H9 (cell line): Measurements from ENCODE around the gene DPYD. TPM values are rescaled to one million over a fixed set of nuclear protein-coding genes. Genes with fewer than 3 reads are reported as not detected.

Experiments used
- DNase-seq: peaks from one replicate; pipeline ENCODE4 v3.0.0-alpha.2; 2017
- H2AFZ ChIP-seq: one replicate; pipeline ENCODE4 v1.6.1; 2013; ENCODE audit warnings: mild to moderate bottlenecking, low read length, control low read depth, moderate library complexity
- H2AK5ac ChIP-seq: 2 replicates; pipeline ENCODE4 v1.6.1; 2013; ENCODE audit warnings: low read length, control low read depth, mixed read lengths; ENCODE audit not compliant: insufficient read length
- H2BK120ac ChIP-seq: one replicate; pipeline ENCODE4 v1.6.1; 2013; ENCODE audit warnings: low read depth, mild to moderate bottlenecking, low read length, control low read depth, inconsistent platforms; ENCODE audit not compliant: poor library complexity, severe bottlenecking
- H2BK12ac ChIP-seq: 2 replicates; pipeline ENCODE4 v1.6.1; 2013; ENCODE audit warnings: low read length, control low read depth, mixed read lengths, low read depth; ENCODE audit not compliant: insufficient read length
- H2BK15ac ChIP-seq: 2 replicates; pipeline ENCODE4 v1.6.1; 2013; ENCODE audit warnings: low read depth, low read length, control low read depth
- H2BK20ac ChIP-seq: one replicate; pipeline ENCODE4 v1.6.1; 2013; ENCODE audit warnings: low read depth, mild to moderate bottlenecking, low read length, control low read depth, inconsistent platforms; ENCODE audit not compliant: poor library complexity, severe bottlenecking
- H2BK5ac ChIP-seq: 2 replicates; pipeline ENCODE4 v1.6.1; 2013; ENCODE audit warnings: low read length, control low read depth, mixed read lengths; ENCODE audit not compliant: insufficient read length
- H3K14ac ChIP-seq: 2 replicates; pipeline ENCODE4 v1.6.1; 2013; ENCODE audit warnings: low read length, control low read depth; ENCODE audit not compliant: insufficient read depth
- H3K18ac ChIP-seq: 2 replicates; pipeline ENCODE4 v1.6.1; 2013; ENCODE audit warnings: low read depth, mild to moderate bottlenecking, mixed read lengths, low read length, control low read depth; ENCODE audit not compliant: insufficient read length
- H3K23ac ChIP-seq: 2 replicates; pipeline ENCODE4 v1.6.1; 2013; ENCODE audit warnings: low read length, control low read depth, mixed read lengths, low read depth; ENCODE audit not compliant: insufficient read length
- H3K23me2 ChIP-seq: 2 replicates; pipeline ENCODE4 v1.6.1; 2013; ENCODE audit warnings: low read depth, mild to moderate bottlenecking, mixed read lengths, low read length, control low read depth; ENCODE audit not compliant: insufficient read length, poor library complexity, severe bottlenecking
- H3K27ac ChIP-seq: 2 replicates; pipeline ENCODE4 v1.5.1; 2013; ENCODE audit warnings: low read length, control low read depth, mixed read lengths, low read depth; ENCODE audit not compliant: insufficient read length
- H3K27me3 ChIP-seq: 2 replicates; pipeline ENCODE4 v1.6.1; 2013; ENCODE audit warnings: low read length, control low read depth, inconsistent platforms; ENCODE audit not compliant: insufficient read depth
- H3K4ac ChIP-seq: 2 replicates; pipeline ENCODE4 v1.6.1; 2013; ENCODE audit warnings: low read depth, mild to moderate bottlenecking, control low read depth, inconsistent platforms, low read length, moderate library complexity
- H3K4me1 ChIP-seq: 2 replicates; pipeline ENCODE4 v1.6.1; 2013; ENCODE audit warnings: low read length, control low read depth, inconsistent platforms; ENCODE audit not compliant: insufficient read depth
- H3K4me2 ChIP-seq: 2 replicates; pipeline ENCODE4 v1.6.1; 2013; ENCODE audit warnings: low read length, control low read depth, mixed read lengths; ENCODE audit not compliant: insufficient read length, insufficient read depth
- H3K56ac ChIP-seq: 2 replicates; pipeline ENCODE4 v1.6.1; 2013; ENCODE audit warnings: low read depth, mild to moderate bottlenecking, mixed read lengths, low read length, control low read depth; ENCODE audit not compliant: insufficient read length
- H3K79me1 ChIP-seq: 2 replicates; pipeline ENCODE4 v1.6.1; 2013; ENCODE audit warnings: low read depth, mild to moderate bottlenecking, moderate library complexity, low read length, control low read depth, inconsistent platforms; ENCODE audit not compliant: insufficient read depth, poor library complexity, severe bottlenecking
- H3K79me2 ChIP-seq: 2 replicates; pipeline ENCODE4 v1.6.1; 2013; ENCODE audit warnings: low read length, control low read depth, inconsistent platforms; ENCODE audit not compliant: insufficient read depth
- H3K9ac ChIP-seq: 2 replicates; pipeline ENCODE4 v1.6.1; 2013; ENCODE audit warnings: low read length, control low read depth, mixed read lengths; ENCODE audit not compliant: insufficient read length; ENCODE audit errors: extremely low read depth
- H3K9me3 ChIP-seq: one replicate; pipeline ENCODE4 v1.6.1; 2013; ENCODE audit warnings: low read depth, low read length, inconsistent platforms; ENCODE audit not compliant: control insufficient read depth
- H3T11ph ChIP-seq: one replicate; pipeline ENCODE4 v1.6.1; 2013; ENCODE audit warnings: mild to moderate bottlenecking, low read length, control low read depth, inconsistent platforms
- H4K20me1 ChIP-seq: one replicate; pipeline ENCODE4 v1.6.1; 2013; ENCODE audit not compliant: control insufficient read depth, insufficient read length, insufficient read depth
- H4K5ac ChIP-seq: 2 replicates; pipeline ENCODE4 v1.6.1; 2013; ENCODE audit warnings: low read depth, mild to moderate bottlenecking, mixed read lengths, low read length, control low read depth; ENCODE audit not compliant: insufficient read length
- H4K8ac ChIP-seq: replicated peaks from 2 replicates; pipeline ENCODE4 v1.6.1; 2013; ENCODE audit warnings: low read length, control low read depth, mixed read lengths, low read depth; ENCODE audit not compliant: insufficient read length
- H4K91ac ChIP-seq: 2 replicates; pipeline ENCODE4 v1.6.1; 2013; ENCODE audit warnings: low read depth, mild to moderate bottlenecking, moderate library complexity, mixed read lengths, low read length, control low read depth; ENCODE audit not compliant: insufficient read length
- H3K27ac Mint-ChIP-seq, 3 experiments: 2 replicates in 2 of 3; 3 replicates in 1 of 3; pipeline ENCODE4 v1.8.0; 2020 to 2021; ENCODE audit warnings: mixed read lengths in 3 of 3, mild to moderate bottlenecking in 1 of 3, moderate library complexity in 1 of 3
- H3K27me3 Mint-ChIP-seq: 2 replicates; pipeline ENCODE4 v1.8.0; 2021; ENCODE audit warnings: low read depth, mild to moderate bottlenecking, moderate library complexity, mixed read lengths
- H3K36me3 Mint-ChIP-seq, 3 experiments: 2 replicates in 2 of 3; 3 replicates in 1 of 3; pipeline ENCODE4 v1.8.0; 2020 to 2021; ENCODE audit warnings: low read depth in 3 of 3, mixed read lengths in 3 of 3; ENCODE audit not compliant: insufficient read depth in 1 of 3
- H3K4me1 Mint-ChIP-seq, 2 experiments: 2 replicates each; pipeline ENCODE4 v1.8.0; 2020; ENCODE audit warnings: mixed read lengths in 2 of 2
- H3K4me3 Mint-ChIP-seq, 2 experiments: 2 replicates in 1 of 2; 3 replicates in 1 of 2; pipeline ENCODE4 v1.8.0; 2020 to 2021; ENCODE audit warnings: mild to moderate bottlenecking in 2 of 2, mixed read lengths in 2 of 2, moderate library complexity in 1 of 2
- H3K9me3 Mint-ChIP-seq, 2 experiments: 2 replicates in 1 of 2; 3 replicates in 1 of 2; pipeline ENCODE4 v1.8.0; 2020; ENCODE audit warnings: mild to moderate bottlenecking in 2 of 2, mixed read lengths in 2 of 2, moderate library complexity in 1 of 2
- WGBS: extraction: QIAGEN DNeasy Blood & Tissue Kit; methylation state at CpG from one replicate; pipeline ENCODE4 v1.1.7; 2013; ENCODE audit warnings: missing lambda C conversion rate, low lambda C conversion rate, mixed read lengths; ENCODE audit not compliant: insufficient read length; ENCODE audit errors: extremely low coverage; 5-methylcytosine and 5-hydroxymethylcytosine counted together
- total RNA-seq: library from RNA; stranded (reverse); gene quantifications from 2 replicates; pipeline ENCODE4 v1.2.1, GENCODE V29; 2021
- TF ChIP-seq, protein P1 (sequence below): fragments of 200-600 bp; sonication (generic); conservative IDR thresholded peaks from 3 replicates; pipeline ENCODE4 v1.8.0; 2021; ENCODE audit warnings: antibody characterized with exemption, mild to moderate bottlenecking

DPYD gene
- total RNA-seq, 1 experiment from 2014 or later: 0.37 TPM

GRCh38 chr1:97792655-97793054 is 128.2 kb downstream of the DPYD start:
- H4K5ac ChIP-seq: no peak overlapping the region
- no peak overlapping the region for H3K9ac ChIP-seq

More at GRCh38 chr1:97792655-97793054, 128.2 kb downstream of the DPYD start:
- Mint-ChIP-seq H3K27me3 (no peaks in the 10 kb centered on the region), H3K36me3 (no peaks in the 10 kb centered on the region), H3K27ac (no peak overlapping the region), H3K9me3 (no peaks in the 10 kb centered on the region), H3K4me1 (no peaks in the 10 kb centered on the region), H3K4me3 (no peak overlapping the region)
- H4K20me1 ChIP-seq: no peaks in the 10 kb centered on the region
- H2AK5ac ChIP-seq: no peak overlapping the region
- no peak overlapping the region for H3K18ac ChIP-seq
- no peaks in the 10 kb centered on the region for H3K23me2 ChIP-seq
- no peak overlapping the region for H4K91ac ChIP-seq
- H3K4ac ChIP-seq: no peak overlapping the region
- H3T11ph ChIP-seq: no peak overlapping the region
- no peaks in the 10 kb centered on the region for H3K27me3 ChIP-seq
- H3K9me3 ChIP-seq: no peaks in the 10 kb centered on the region
- no CpG with 5 or more reads among the region's 4 CpGs for WGBS
- H3K27ac ChIP-seq: no peak overlapping the region
- H2BK20ac ChIP-seq: no peak overlapping the region
- H2BK120ac ChIP-seq: no peak overlapping the region
- no peak overlapping the region for H2BK15ac ChIP-seq
- TF ChIP-seq, protein P1, sequence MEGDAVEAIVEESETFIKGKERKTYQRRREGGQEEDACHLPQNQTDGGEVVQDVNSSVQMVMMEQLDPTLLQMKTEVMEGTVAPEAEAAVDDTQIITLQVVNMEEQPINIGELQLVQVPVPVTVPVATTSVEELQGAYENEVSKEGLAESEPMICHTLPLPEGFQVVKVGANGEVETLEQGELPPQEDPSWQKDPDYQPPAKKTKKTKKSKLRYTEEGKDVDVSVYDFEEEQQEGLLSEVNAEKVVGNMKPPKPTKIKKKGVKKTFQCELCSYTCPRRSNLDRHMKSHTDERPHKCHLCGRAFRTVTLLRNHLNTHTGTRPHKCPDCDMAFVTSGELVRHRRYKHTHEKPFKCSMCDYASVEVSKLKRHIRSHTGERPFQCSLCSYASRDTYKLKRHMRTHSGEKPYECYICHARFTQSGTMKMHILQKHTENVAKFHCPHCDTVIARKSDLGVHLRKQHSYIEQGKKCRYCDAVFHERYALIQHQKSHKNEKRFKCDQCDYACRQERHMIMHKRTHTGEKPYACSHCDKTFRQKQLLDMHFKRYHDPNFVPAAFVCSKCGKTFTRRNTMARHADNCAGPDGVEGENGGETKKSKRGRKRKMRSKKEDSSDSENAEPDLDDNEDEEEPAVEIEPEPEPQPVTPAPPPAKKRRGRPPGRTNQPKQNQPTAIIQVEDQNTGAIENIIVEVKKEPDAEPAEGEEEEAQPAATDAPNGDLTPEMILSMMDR: no peak
- H3K56ac ChIP-seq: no peak overlapping the region
- H3K79me2 ChIP-seq: no peaks in the 10 kb centered on the region
- no peak overlapping the region for H3K23ac ChIP-seq
- no peak overlapping the region for H3K4me2 ChIP-seq
- no peak for DNase-seq
- no peak overlapping the region for H2AFZ ChIP-seq
- no peaks in the 10 kb centered on the region for H3K79me1 ChIP-seq
- no peak overlapping the region for H2BK5ac ChIP-seq
- no peak overlapping the region for H3K14ac ChIP-seq
- no peak overlapping the region for H2BK12ac ChIP-seq
- H3K4me1 ChIP-seq: no peaks in the 10 kb centered on the region
- no peak overlapping the region for H4K8ac ChIP-seq
